ENCODE results near the gene PKN1. TPM values are rescaled to one million over a fixed set of nuclear protein-coding genes. Genes with fewer than 3 reads are reported as not detected.

PKN1 gene
- total and polyA plus RNA-seq, 9 donors, result 40.2 to 79.2 (median 72.1) TPM

GRCh38 chr19:14463747-14464146 lies 30.6 kb downstream of the PKN1 start:
- 93% methylated on average over 20 of the region's 21 CpGs for WGBS (ENCODE audit: insufficient coverage)
- Histone ChIP-seq H3K27ac (ENCODE audit: low read length) (no peak overlapping the region), H3K36me3 (ENCODE audit: control insufficient read depth, insufficient read depth, low read length) (peaks cover 66% of the 10 kb centered on the region), H3K9me3 (replicated peaks; ENCODE audit: control insufficient read depth, low read depth, low read length) (no peaks in the 10 kb centered on the region), H3K4me3 (ENCODE audit: low read length) (no peak overlapping the region), H3K4me1 (ENCODE audit: control insufficient read depth, insufficient read depth, low read length) (no peaks in the 10 kb centered on the region), H3K27me3 (ENCODE audit: control insufficient read depth, insufficient read depth, low read length) (no peaks in the 10 kb centered on the region)
- no peak for DNase-seq

GRCh38 chr19:14467391-14467790 lies 34.3 kb downstream of the PKN1 start:
- peaks cover 78% of the 10 kb centered on the region for H3K36me3 ChIP-seq (ENCODE audit: control insufficient read depth, insufficient read depth, low read length)
- WGBS (ENCODE audit: insufficient coverage), result 55% methylated on average over 4 of the region's 12 CpGs
- no peak overlapping the region for H3K4me3 ChIP-seq (ENCODE audit: low read length)
- no peak for DNase-seq
- no peaks in the 10 kb centered on the region for H3K9me3 ChIP-seq (replicated peaks; ENCODE audit: control insufficient read depth, low read depth, low read length)
- H3K27me3 ChIP-seq (ENCODE audit: control insufficient read depth, insufficient read depth, low read length), result peaks cover 5% of the 10 kb centered on the region
- H3K27ac ChIP-seq (ENCODE audit: low read length), result no peak overlapping the region
- H3K4me1 ChIP-seq (ENCODE audit: control insufficient read depth, insufficient read depth, low read length), result peaks cover 5% of the 10 kb centered on the region

- DNase-seq, result no peak
- Histone ChIP-seq H3K4me1 (ENCODE audit: control insufficient read depth, insufficient read depth, low read length) (peaks cover 9% of the 10 kb centered on the region), H3K4me3 (ENCODE audit: low read length) (no peak overlapping the region), H3K27ac (ENCODE audit: low read length) (no peak overlapping the region), H3K36me3 (ENCODE audit: control insufficient read depth, insufficient read depth, low read length) (peaks cover 74% of the 10 kb centered on the region), H3K27me3 (ENCODE audit: control insufficient read depth, insufficient read depth, low read length) (peaks cover 10% of the 10 kb centered on the region), H3K9me3 (replicated peaks; ENCODE audit: control insufficient read depth, low read depth, low read length) (no peaks in the 10 kb centered on the region)
- WGBS (ENCODE audit: insufficient coverage), result 72% methylated on average over 6 of the region's 9 CpGs
Observed at GRCh38 chr19:14467816-14468215, 34.7 kb downstream of the PKN1 start.

- DNase-seq, result no peak
- 73% methylated on average over 22 of the region's 32 CpGs for WGBS (ENCODE audit: insufficient coverage)
- peaks cover 51% of the 10 kb centered on the region for H3K36me3 ChIP-seq (ENCODE audit: control insufficient read depth, insufficient read depth, low read length)
Observed at GRCh38 chr19:14470031-14470876, 37.1 kb downstream of the PKN1 start.

GRCh38 chr19:14471436-14472187 lies 38.5 kb downstream of the PKN1 start:
- Histone ChIP-seq H3K9me3 (replicated peaks; ENCODE audit: control insufficient read depth, low read depth, low read length) (no peaks in the 10 kb centered on the region), H3K27ac (ENCODE audit: low read length) (no peak overlapping the region), H3K27me3 (ENCODE audit: control insufficient read depth, insufficient read depth, low read length) (peaks cover 37% of the 10 kb centered on the region), H3K4me3 (ENCODE audit: low read length) (no peak overlapping the region), H3K4me1 (ENCODE audit: control insufficient read depth, insufficient read depth, low read length) (peaks cover 21% of the 10 kb centered on the region), H3K36me3 (ENCODE audit: control insufficient read depth, insufficient read depth, low read length) (peaks cover 43% of the 10 kb centered on the region)
- whole genome bisulfite sequencing (ENCODE audit: insufficient coverage), result 67% methylated on average over 40 of the region's 46 CpGs
- peak; percentile 19 for DNase-seq

More at GRCh38 chr19:14470031-14470876, 37.1 kb downstream of the PKN1 start:
- Histone ChIP-seq H3K27ac (ENCODE audit: low read length) (no peak overlapping the region), H3K27me3 (ENCODE audit: control insufficient read depth, insufficient read depth, low read length) (peaks cover 28% of the 10 kb centered on the region), H3K4me3 (ENCODE audit: low read length) (no peak overlapping the region), H3K9me3 (replicated peaks; ENCODE audit: control insufficient read depth, low read depth, low read length) (no peaks in the 10 kb centered on the region), H3K4me1 (ENCODE audit: control insufficient read depth, insufficient read depth, low read length) (peaks cover 17% of the 10 kb centered on the region)

- DNase-seq, result peak; percentile 68
Observed at GRCh38 chr19:14472202-14472938, 39.3 kb downstream of the PKN1 start.

GRCh38 chr19:14473073-14473977 lies 40.2 kb downstream of the PKN1 start:
- no peak overlapping the region for H3K27ac ChIP-seq (ENCODE audit: low read length)
- H3K27me3 ChIP-seq (ENCODE audit: control insufficient read depth, insufficient read depth, low read length), result peaks cover 43% of the 10 kb centered on the region
- WGBS (ENCODE audit: insufficient coverage), result 4% methylated on average over 96 of the region's 97 CpGs
- DNase-seq, result peak; percentile 50
- H3K4me3 ChIP-seq (ENCODE audit: low read length), result no peak overlapping the region
- H3K36me3 ChIP-seq (ENCODE audit: control insufficient read depth, insufficient read depth, low read length), result peaks cover 43% of the 10 kb centered on the region
- H3K4me1 ChIP-seq (ENCODE audit: control insufficient read depth, insufficient read depth, low read length), result peaks cover 37% of the 10 kb centered on the region
- H3K9me3 ChIP-seq (replicated peaks; ENCODE audit: control insufficient read depth, low read depth, low read length), result no peaks in the 10 kb centered on the region

More at GRCh38 chr19:14472202-14472938, 39.3 kb downstream of the PKN1 start:
- no peak overlapping the region for H3K4me3 ChIP-seq (ENCODE audit: low read length)
- peaks cover 42% of the 10 kb centered on the region for H3K36me3 ChIP-seq (ENCODE audit: control insufficient read depth, insufficient read depth, low read length)
- H3K9me3 ChIP-seq (replicated peaks; ENCODE audit: control insufficient read depth, low read depth, low read length), result no peaks in the 10 kb centered on the region
- H3K27me3 ChIP-seq (ENCODE audit: control insufficient read depth, insufficient read depth, low read length), result peaks cover 40% of the 10 kb centered on the region
- peaks cover 28% of the 10 kb centered on the region for H3K4me1 ChIP-seq (ENCODE audit: control insufficient read depth, insufficient read depth, low read length)
- WGBS (ENCODE audit: insufficient coverage), result under 1% methylated on average over 63 of the region's 66 CpGs
- no peak overlapping the region for H3K27ac ChIP-seq (ENCODE audit: low read length)

- H3K4me1 ChIP-seq (ENCODE audit: control insufficient read depth, insufficient read depth, low read length), result peaks cover 37% of the 10 kb centered on the region
- 14% methylated on average over 52 of the region's 53 CpGs for WGBS (ENCODE audit: insufficient coverage)
- H3K9me3 ChIP-seq (replicated peaks; ENCODE audit: control insufficient read depth, low read depth, low read length), result no peaks in the 10 kb centered on the region
- H3K27ac ChIP-seq (ENCODE audit: low read length), result no peak overlapping the region
- H3K36me3 ChIP-seq (ENCODE audit: control insufficient read depth, insufficient read depth, low read length), result peaks cover 41% of the 10 kb centered on the region
- no peak overlapping the region for H3K4me3 ChIP-seq (ENCODE audit: low read length)
- peak; percentile 23 for DNase-seq
- peaks cover 43% of the 10 kb centered on the region for H3K27me3 ChIP-seq (ENCODE audit: control insufficient read depth, insufficient read depth, low read length)
Observed at GRCh38 chr19:14473978-14474578, 41.0 kb downstream of the PKN1 start.

GRCh38 chr19:14474827-14475226 lies 41.7 kb downstream of the PKN1 start:
- 51% methylated on average over 2 of the region's 12 CpGs for WGBS (ENCODE audit: insufficient coverage)
- H3K9me3 ChIP-seq (replicated peaks; ENCODE audit: control insufficient read depth, low read depth, low read length), result no peaks in the 10 kb centered on the region
- peaks cover 41% of the 10 kb centered on the region for H3K36me3 ChIP-seq (ENCODE audit: control insufficient read depth, insufficient read depth, low read length)
- no peak for DNase-seq
- H3K27ac ChIP-seq (ENCODE audit: low read length), result no peak overlapping the region
- peaks cover 41% of the 10 kb centered on the region for H3K4me1 ChIP-seq (ENCODE audit: control insufficient read depth, insufficient read depth, low read length)
- H3K4me3 ChIP-seq (ENCODE audit: low read length), result no peak overlapping the region
- H3K27me3 ChIP-seq (ENCODE audit: control insufficient read depth, insufficient read depth, low read length), result peaks cover 43% of the 10 kb centered on the region
